Frontal cortex (tissue), 4 donors: ENCODE data around the gene SEPTIN12. TPM values are rescaled to one million over a fixed set of nuclear protein-coding genes. Genes with fewer than 3 reads are reported as not detected.

Experiments used
- DNase-seq, 2 donors: peaks; one replicate each; pipeline ENCODE4 v3.0.0; 2012; ENCODE audit warnings: low spot score in 2 of 2
- FAIRE-seq: peaks from 2 replicates; lab custom pipeline; 2012; peaks lifted over from hg19 to GRCh38; lab: Jason Lieb, UNC
- total RNA-seq: library from RNA; depleted of rRNA; stranded (reverse); fragments of >200 nt; gene quantifications from one replicate; pipeline ENCODE4 v1.2.3, GENCODE V29; 2014
- donor health status: control.
- donor health status: control.
- donor health status: control.

Gene SEPTIN12
- total RNA-seq, 1 donor from 2014 or later = not detected

DNA sequence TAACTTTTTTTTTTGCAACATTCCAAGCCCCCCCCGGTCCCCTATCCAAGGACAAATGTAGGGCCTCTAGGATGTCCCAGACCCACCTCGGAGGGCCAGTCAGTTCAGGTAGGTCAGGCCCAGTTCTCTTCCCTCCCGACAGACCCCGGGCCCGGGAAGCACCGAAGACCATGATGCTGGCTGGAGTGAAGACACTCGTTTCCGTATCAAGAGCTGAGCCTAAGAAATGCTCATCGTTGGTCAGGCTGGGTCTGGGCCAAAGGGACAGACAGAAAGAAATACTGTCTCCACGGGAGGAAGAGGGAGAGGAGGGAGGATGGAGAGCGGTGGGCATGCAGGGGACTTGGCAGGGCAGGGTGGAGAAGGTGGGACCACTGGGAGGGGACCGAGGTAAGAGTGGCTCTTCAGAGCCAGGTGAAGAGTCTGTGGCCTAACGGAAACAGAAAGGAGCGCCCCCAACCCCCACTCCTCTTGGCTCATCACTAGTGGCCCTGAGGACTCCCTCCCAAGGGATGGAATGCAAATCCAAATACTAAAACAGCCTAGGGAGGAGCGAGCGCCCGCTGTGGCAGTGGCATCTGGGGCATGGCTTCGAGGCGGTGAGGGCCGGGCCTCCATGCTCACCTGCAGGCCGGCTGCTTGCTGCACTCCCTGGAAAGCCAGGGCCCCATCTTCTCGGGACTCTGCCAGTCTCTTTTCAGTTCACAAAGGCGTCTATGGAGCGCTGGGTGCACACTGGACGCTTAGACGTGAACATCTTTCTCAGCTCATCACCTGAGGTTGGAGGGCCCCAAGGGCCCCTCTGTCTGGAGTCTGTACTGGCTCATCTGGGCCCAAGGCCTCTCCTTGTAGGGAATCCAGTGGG is 16.0 kb upstream of the SEPTIN12 start:
- no peak for FAIRE-seq
- no peak for DNase-seq

- FAIRE-seq (no peak), DNase-seq (no peak)
Observed at GRCh38 chr16:4803401-4803844, 15.3 kb upstream of the SEPTIN12 start.

- no peak for FAIRE-seq
- peak; percentile 95 to 96 for DNase-seq
Observed at GRCh38 chr16:4802659-4803287, 14.6 kb upstream of the SEPTIN12 start.

GRCh38 chr16:4801962-4802658 is 14.0 kb upstream of the SEPTIN12 start, which contains the start of gene ROGDI:
ROGDI (minus strand) TSS chr16:4802633; CDS start chr16:4802571, 62 bp downstream.
- DNase-seq (peak; percentile 56 to 72), FAIRE-seq (no peak)

- FAIRE-seq = no peak
- peak in 1 of 2 donors; percentile 32 for DNase-seq
Observed at GRCh38 chr16:4801051-4801961, 13.2 kb upstream of the SEPTIN12 start.

DNA sequence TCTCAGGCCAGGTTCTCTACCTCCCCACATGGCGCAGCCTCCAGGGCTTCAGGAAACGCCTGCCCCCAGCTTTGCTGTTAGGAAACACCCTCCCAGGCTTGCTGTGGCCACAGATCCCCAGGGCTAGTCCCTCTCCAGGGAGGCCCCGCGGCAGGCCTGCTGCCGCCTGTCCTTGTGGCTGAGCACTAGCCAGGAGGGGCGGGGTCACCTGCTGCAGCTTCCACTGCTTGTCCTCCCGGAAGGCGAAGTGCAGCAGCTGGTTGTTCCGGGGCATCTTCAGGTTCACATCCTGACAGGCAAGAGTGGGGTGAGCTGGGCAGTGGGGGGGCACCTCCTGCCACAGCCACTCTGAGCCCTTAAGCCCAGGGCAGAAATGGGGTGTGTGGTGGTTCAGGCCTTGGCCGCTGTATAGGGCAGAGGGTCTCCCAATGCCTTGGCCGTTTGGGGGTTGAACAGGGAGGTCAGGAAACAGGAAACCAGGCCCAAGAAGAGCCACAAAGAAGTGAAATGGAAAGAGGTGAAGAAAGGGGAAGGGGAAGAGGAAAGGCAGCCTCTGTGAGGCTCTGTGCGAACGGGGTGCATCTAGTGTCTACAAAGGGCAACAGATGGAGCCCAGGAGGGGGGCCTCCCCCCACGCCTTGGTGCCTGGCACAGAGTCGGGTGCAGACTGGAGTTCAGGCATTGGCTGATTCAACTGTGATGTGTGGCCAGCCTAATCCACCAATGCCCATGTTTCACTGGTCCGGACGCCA is 12.3 kb upstream of the SEPTIN12 start:
- DNase-seq = peak; percentile 56 to 72
- no peak for FAIRE-seq

GRCh38 chr16:4799171-4799855 is 11.2 kb upstream of the SEPTIN12 start:
- DNase-seq = no peak
- no peak for FAIRE-seq

DNA sequence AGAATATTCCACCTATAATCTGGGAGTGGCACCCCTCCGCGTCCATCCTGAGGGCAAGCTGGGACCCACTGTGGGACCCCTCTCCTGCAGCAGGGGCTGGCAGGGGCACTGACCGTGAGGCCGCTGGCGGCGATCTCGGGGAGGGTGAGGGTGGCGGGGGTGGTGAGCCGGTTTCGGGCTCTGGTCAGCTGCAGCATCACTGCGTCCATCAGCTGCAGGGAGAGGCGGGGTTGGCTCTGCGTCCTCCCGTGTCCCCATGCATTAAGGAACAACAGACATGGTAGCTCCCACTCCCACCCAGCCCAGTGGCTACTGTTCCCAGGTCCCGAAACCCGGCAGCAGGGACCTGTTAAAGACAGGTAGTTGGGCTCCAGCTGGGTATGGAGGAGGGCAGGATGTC is 10.3 kb upstream of the SEPTIN12 start:
- FAIRE-seq (no peak), DNase-seq (no peak)

DNA sequence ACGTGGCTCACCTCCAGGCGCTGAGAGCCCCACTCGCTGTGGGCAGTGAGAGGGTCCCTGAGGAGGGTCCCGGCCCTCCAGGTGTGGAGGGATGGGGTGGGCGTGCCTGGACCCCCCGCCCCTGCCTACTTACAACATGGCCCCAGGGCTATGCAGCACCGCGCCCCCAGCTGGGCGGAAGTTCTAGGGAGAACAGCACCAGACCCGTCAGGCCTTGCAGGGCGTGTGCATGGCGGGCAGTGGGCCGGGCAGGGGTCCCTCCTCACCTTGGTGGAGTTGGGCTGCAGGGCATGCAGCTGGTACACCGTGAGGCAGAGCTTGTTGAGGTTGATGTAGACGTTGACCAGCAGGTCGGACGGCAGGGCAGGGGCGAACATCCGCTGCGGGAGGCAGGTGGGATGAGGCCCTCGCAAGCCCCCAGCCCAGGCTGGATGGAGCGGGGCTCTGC is 9.7 kb upstream of the SEPTIN12 start:
- DNase-seq = no peak
- FAIRE-seq = no peak

DNA sequence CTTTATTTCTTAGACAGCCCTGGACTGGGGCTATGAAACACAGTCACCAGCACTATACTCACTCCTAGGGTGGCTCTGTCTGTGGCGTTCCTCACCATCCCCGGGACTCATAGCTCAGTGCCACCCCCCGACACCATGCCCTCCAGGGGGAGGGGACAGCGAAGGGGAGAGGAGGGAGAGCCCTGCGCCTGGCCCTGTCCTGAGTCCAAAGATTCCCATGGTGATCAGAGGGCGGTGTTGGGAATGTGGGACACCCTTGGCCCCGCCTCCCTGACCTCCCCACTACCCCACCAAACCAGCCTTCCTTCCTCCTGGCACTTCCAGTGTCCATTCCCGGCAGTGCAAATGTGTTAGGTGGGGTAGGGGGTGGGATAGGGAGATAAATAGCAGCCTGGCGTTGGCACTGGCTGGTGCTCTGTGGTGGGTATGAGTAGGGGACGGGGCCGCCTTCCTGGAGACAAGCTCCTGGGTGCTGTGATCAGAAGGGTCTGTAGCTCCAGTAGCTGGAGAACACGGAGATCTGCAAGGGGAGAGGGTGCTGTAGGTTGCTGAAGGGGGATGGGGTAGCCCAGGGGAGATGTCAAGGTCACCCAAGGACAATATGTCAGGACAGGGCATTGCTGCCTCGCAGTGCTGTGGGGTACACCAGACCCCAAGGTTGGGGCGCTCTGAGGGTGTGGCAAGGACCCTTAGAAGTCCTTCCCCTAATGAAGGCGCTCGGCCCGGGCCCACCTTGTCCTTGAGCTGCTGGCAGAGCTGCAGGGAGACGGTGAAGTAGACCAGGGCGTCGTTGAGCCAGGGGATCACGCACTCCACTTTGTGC is 9.0 kb upstream of the SEPTIN12 start:
- DNase-seq (no peak), FAIRE-seq (no peak)

- no peak for DNase-seq
- FAIRE-seq = no peak
Observed at GRCh38 chr16:4795828-4796572, 7.9 kb upstream of the SEPTIN12 start.

- FAIRE-seq (no peak), DNase-seq (no peak)
Observed at GRCh38 chr16:4795181-4795827, 7.2 kb upstream of the SEPTIN12 start, which contains the start of gene SMIM22. SMIM22 (plus strand) TSS chr16:4795369; CDS start chr16:4795735, 366 bp downstream.

- DNase-seq (no peak), FAIRE-seq (no peak)
Observed at GRCh38 chr16:4792951-4793513, 4.9 kb upstream of the SEPTIN12 start.

GRCh38 chr16:4790871-4791270 is 2.7 kb upstream of the SEPTIN12 start:
- no peak for DNase-seq

GRCh38 chr16:4790261-4790660 is 2.1 kb upstream of the SEPTIN12 start:
- FAIRE-seq = no peak
- DNase-seq = no peak

More at GRCh38 chr16:4790871-4791270, 2.7 kb upstream of the SEPTIN12 start:
- FAIRE-seq = no peak

GRCh38 chr16:4788910-4789309 is 765 bp upstream of the SEPTIN12 start:
- no peak for FAIRE-seq

More at GRCh38 chr16:4788910-4789309, 765 bp upstream of the SEPTIN12 start:
- DNase-seq = no peak
